CD4-positive, alpha-beta T cell treated with Interleukin-17A for 4 hours (primary cell): ENCODE data around the gene PHLPP1.

ENCODE experiments used
- DNase-seq: peaks from one replicate; pipeline ENCODE4 v3.0.0-alpha.2; 2020; ENCODE audit warnings: mixed read lengths

PHLPP1 gene

GRCh38 chr18:62812242-62812641 lies 96.9 kb downstream of the PHLPP1 start:
- no peak for DNase-seq

- DNase-seq, result no peak
These were observed 97.5 kb downstream of the PHLPP1 start for GRCh38 chr18:62812876-62813275.

GRCh38 chr18:62814132-62814759 lies 98.9 kb downstream of the PHLPP1 start:
- no peak for DNase-seq

DNA sequence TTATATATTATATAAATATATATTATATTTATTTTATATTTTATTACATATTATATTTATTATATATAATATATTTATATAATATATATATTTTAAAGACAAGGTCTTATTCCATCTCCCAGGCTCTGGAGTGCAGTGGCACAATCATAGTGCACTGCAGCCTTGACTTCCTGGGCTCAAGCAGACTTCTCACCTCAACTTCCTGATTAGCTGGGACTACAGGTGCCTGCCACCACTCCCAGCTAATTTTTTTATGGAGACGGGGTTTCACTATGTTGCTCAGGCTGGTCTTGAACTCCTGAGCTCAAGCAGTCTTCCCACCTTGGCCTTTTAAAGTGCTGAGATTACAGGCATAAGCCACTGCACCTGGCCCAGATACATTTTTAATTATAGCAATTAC lies 110.0 kb downstream of the PHLPP1 start:
- no peak for DNase-seq

DNA sequence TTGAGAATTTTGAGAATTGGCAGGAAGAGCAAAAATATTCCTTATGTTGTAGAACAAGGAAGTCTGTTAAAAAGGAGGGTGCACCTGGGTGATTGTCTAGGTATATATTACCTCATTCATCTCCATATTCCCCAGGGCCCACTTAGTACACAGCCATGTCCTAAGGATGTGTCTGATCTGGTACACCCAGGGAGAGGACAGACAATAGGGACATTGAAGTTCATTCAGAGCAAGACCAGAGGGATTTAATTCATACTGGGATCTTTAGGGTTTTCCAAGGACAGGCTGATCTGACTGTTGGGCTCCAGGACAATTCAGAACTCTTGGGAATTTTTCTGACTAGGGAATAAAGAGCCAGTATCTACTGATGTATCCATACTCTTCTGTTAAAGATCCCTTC lies 112.1 kb downstream of the PHLPP1 start:
- no peak for DNase-seq

DNA sequence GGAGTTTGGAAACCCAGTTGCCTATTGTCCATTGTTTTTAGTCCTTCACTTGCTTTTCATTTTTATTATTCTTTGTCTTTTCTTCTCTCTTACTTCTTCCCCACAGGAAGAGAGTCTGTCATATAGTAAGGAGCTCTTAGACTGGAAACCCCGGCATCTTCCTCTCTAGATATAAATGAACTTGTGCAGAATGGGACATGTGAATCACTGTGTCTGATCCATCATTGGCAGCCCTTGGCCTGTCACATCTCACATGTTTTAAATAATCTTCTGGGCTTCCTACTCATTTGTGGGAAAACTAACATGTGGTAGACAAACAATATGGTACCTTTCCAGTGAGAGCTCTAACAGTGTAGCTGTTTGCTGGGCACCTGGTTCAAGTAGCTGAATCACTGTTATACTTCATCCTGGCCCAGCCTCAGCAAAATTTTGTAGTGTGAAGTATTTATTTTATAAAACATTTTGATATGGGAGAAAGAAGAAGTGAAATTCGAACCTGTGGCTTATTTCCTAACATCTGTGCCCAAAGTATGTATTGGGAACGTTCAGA lies 112.8 kb downstream of the PHLPP1 start:
- DNase-seq, result no peak

DNA sequence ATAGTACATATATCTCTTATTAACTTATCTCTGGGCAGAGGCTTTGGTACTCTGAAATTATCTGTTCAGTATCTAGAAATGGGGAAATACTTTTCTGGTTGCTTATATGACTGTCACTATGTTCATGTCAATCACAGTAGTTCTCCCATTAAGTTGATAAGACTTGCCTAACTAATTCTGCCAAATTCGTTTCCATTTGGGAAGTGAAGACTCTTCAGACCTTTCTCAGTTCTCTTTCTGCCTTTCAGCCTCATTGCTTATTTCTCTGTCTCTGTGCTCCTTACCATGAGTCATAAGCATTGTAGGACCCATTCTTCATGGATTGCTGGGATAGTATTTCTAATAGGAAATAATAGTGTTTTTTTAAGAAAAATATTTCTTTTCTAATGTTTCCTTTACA lies 113.5 kb downstream of the PHLPP1 start:
- DNase-seq, result no peak

DNA sequence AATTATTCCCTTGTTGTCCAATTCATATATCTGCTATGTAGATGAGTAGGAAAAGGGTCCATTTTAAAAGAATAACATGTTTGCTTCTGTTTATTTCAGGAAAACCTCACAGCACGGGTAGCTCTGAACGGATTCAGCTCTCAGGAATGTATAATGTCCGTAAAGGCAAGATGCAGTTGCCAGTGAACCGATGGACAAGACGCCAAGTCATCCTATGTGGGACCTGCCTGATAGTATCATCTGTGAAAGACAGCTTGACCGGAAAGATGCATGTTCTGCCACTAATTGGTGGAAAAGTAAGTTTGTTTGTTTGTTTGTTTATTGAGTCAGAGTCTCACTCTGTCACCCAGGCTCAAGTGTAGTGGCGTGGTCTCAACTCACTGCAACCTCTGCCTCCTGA lies 114.6 kb downstream of the PHLPP1 start:
- no peak for DNase-seq

DNA sequence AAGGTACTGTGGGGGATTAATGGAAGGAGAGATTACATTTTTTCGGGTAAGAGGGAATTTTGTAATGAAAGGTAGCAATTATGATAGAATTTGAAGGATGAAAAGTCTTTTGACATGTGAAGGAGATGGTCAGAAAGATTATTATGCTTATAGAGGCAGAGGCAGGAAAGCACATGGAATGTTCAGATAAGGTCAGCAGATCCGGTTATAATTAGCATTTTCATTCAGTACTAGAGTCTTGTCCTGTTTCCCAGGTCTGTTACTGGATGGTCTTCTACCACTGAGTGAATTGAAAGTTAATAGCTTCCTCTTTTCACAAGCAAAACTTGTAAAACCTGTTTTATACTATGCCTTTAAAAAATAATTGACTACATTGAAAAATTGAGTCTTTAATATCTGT lies 116.9 kb downstream of the PHLPP1 start:
- no peak for DNase-seq

DNA sequence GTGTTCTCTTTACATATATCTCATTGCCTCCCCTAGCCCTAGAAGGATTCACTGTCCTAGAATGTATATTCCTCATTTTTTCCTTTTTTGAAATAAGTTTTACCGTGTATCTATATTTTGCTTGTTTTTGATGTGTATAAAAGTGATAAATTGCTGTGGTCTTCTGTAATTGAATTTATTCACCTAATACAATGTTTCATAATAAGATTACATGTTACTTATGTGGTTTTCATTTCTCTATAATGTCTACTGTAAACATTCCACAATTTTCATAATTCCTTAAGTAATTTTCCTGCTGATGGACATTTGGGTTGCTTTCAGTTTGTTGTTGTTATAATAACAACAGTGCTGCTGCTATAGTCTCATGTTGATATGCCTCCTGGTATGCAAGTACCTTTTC lies 118.2 kb downstream of the PHLPP1 start:
- no peak for DNase-seq

DNA sequence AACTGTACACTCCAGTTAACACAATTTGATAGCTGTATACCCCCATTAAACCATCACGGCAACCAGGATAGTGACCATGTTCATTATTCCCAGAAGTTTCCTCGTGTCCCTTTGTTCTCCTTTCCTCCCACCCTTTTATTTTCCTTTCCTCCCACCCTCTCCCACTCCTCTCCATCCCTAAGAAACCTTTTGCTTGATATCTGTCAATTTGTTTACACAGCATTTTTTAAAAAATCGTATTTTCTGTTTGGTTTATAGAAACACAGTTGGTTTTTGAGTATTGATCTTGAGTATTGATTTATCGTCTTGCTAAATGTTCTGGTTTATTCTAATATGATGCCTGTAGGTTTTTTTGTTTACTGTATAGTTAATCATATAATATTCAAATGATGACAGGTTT lies 119.4 kb downstream of the PHLPP1 start:
- DNase-seq, result no peak

- DNase-seq, result no peak
These were observed 121.7 kb downstream of the PHLPP1 start for GRCh38 chr18:62837011-62837410.

DNA sequence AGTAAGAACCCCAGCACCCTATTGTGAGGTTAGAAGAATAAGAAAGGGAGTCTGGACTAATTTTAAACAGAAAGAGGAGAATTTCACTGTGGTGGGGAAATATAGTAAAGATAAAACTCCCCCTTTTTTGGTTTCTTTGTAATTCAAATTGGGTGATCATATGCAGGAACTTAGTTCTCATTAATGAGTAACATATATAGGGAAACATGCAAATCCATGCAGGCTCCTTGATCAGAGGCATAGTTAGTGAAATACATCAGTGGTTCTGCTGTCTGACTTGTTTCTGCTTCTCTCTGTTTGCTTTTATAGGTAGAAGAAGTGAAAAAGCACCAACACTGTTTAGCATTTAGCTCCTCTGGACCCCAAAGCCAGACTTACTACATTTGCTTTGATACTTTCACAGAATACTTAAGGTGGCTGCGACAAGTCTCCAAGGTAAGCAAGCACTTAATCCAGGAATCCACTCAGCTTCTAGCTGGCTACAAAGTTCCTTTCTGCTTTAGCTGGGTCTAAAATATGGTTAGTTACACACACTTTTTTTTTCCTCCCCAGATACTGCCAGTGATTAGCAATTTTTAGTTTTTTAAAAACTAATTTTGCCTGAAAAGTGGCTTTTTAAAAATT lies 123.2 kb downstream of the PHLPP1 start:
- DNase-seq, result no peak

- no peak for DNase-seq
These were observed 124.8 kb downstream of the PHLPP1 start for GRCh38 chr18:62839874-62840713.

DNA sequence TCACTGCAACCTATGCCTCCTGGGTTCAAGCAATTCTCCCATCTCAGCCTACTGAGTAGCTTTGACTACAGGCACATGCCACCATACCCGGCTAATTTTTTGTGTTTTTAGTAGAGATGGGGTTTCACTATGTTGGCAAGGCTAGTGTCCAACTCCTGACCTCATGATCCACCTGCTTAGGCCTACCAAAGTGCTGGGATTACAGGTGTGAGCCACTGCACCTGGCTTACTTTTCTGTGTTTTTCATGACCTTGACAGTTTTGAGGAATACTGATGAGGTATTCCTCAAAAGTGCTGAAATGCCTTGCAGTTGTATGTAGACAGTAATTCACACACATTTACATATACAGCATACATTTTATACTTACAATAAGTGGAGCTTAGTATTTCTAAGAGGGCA lies 126.1 kb downstream of the PHLPP1 start:
- DNase-seq, result no peak

GRCh38 chr18:62842898-62843297 lies 127.6 kb downstream of the PHLPP1 start:
- DNase-seq, result no peak

- no peak for DNase-seq
These were observed 129.7 kb downstream of the PHLPP1 start for GRCh38 chr18:62844850-62845643.

- no peak for DNase-seq
These were observed 131.0 kb downstream of the PHLPP1 start for GRCh38 chr18:62846313-62846712.

DNA sequence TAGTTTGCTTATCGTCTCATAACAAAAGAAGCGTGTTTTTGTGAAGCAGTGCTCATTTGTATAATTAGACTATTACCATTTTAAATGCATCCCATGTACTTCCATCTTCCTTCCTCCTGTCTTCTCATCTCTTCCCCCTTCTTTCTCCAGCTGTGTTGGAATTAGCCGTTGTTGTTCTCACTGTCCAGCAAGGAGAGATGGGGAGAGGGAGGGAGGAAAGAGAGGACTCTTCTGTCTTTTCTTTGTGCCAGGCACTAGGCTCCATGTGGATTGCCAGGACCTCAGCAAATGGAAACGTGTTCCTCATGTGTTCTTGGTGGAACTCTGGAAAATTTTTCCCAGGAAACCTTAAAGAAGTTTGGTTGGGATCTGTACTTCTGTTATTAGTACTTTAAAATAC lies 131.7 kb downstream of the PHLPP1 start:
- no peak for DNase-seq

DNA sequence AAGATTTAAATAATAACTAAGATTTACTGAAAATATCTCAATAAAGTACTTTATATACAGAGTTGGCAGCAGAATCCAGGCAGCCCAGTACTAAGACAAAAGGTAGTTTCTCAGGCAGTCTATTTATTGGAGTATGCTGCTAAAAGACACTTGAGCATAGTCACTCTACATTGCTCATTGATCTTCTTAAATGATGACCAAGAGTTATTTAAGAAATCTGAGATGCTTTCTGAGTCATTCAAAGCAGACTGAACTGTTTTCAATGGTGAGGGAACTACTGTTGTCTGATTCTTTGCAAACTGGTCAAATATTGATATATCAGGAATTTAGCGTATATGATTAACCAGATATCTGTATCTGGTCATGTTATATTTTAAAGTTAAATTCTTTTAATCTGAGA lies 133.6 kb downstream of the PHLPP1 start:
- no peak for DNase-seq

- DNase-seq, result no peak
These were observed 135.4 kb downstream of the PHLPP1 start for GRCh38 chr18:62850619-62851306.

GRCh38 chr18:62852851-62853250 lies 137.5 kb downstream of the PHLPP1 start:
- no peak for DNase-seq
